Measurements from ENCODE around the gene SLCO4A1. TPM values are rescaled to one million over a fixed set of nuclear protein-coding genes. Genes with fewer than 3 reads are reported as not detected.

Gene SLCO4A1
- total and polyA plus RNA-seq, 2 donors (not counting 3 experiments of a cell fraction or from before 2014, with no cell fraction given): 1.4 to 4.1 TPM

DNA sequence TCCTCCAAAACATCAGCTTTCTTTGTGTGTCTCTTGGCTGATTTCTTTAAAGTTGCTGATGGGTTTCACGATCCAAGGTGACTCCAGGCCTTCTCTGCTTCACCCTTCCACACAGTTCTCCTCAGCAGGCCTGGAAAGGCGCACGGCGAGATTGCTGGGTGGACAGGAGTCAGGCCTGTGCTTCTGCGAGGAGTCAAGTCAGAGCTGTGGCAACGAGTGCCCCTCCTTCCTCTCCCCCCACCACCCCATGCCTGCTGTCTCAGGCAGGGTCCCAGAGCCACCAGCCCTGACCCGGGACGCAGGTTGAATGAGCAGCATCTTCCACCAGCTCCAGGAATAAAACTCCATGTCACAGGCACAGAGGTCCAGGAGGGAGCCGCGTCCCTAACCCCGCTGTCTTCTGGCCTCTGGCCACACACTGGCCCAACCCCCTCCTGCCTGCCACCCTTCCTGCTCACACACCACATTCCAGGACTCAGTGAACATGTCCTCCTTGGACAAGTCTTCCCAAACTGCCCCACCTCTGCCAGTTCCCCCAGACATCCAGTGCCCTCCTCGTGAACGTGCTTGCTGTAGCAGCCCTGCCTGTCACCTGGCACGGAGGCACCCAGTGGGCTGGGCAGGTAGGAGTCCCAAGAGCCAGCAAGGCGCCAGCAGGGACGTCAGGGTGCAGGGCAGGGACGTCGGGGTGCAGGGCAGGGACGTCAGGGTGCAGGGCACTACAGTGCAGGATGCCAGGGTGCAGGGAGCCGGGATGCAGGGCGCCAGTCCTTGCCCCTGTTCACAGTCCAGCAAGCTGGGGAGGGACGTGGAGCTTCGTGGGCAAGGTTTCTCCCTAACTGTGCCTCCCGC, 59.1 kb downstream of the SLCO4A1 start:
- Histone ChIP-seq H3K27me3 (ENCODE audit: control insufficient read depth in 2 of 2, insufficient read depth in 2 of 2, low read length in 2 of 2) (no peaks in the 10 kb centered on the region), H3K4me3 (replicated peaks in 1 of 3; ENCODE audit: insufficient read depth in 1 of 3, low read depth in 1 of 3, low read length in 3 of 3) (no peak overlapping the region), H3K9ac (replicated peaks; ENCODE audit: extremely low read depth, insufficient read depth, low read length) (no peak overlapping the region), H3K9me1 (replicated peaks; ENCODE audit: control insufficient read depth, extremely low read depth, insufficient read depth, low read length) (no peaks in the 10 kb centered on the region), H4K20me1 (replicated peaks; ENCODE audit: control insufficient read depth, extremely low read depth, insufficient read depth, low read length) (no peaks in the 10 kb centered on the region), H2AFZ (ENCODE audit: low read depth, low read length) (no peak overlapping the region), H3K4me2 (ENCODE audit: insufficient read depth, low read length) (no peak overlapping the region), H3K4me1 (ENCODE audit: control insufficient read depth, extremely low read depth, insufficient read depth, low read length) (peaks cover 26% of the 10 kb centered on the region), H3K36me3 (ENCODE audit: control insufficient read depth in 2 of 2, extremely low read depth in 1 of 2, insufficient read depth in 2 of 2, low read length in 2 of 2) (no peaks in the 10 kb centered on the region), H3K9me3 (replicated peaks; ENCODE audit: control insufficient read depth, insufficient read depth, low read length) (no peaks in the 10 kb centered on the region), H3K27ac (ENCODE audit: insufficient read depth, low read depth, low read length) (no peak overlapping the region), H3K79me2 (ENCODE audit: control insufficient read depth, insufficient read depth, low read length) (no peaks in the 10 kb centered on the region)
- ChIA-PET CTCF (interaction anchor here (1.0 to 3.3 kb wide), 3 partner anchors 13 to 89 kb away, joined by 3 to 98 read pairs (median 3); no protein-coding TSS in a partner anchor), POLR2A (no interaction called here)
- no peak for DNase-seq (ENCODE audit: low read depth, low spot score)
- BruUV-seq (replicated peaks): no TSS peak
- TF ChIP-seq FOS (IDR thresholded peaks at IDR 0.05; ENCODE audit: borderline replicate concordance, insufficient read depth, low read length) (no peak), JUN (IDR thresholded peaks at IDR 0.05; ENCODE audit: borderline replicate concordance, insufficient read depth, insufficient read length, low read depth) (no peak), POLR2AphosphoS5 (IDR thresholded peaks at IDR 0.05; ENCODE audit: insufficient read depth, low read depth, low read length) (no peak), MYC (IDR thresholded peaks at IDR 0.05; ENCODE audit: low read depth, low read length) (no peak), GATA2 (IDR thresholded peaks at IDR 0.05; ENCODE audit: insufficient read depth, insufficient read length, low read depth, low read length) (no peak), POLR2A (IDR thresholded peaks at IDR 0.05; ENCODE audit: low read depth, low read length) (no peak), EZH2 (IDR thresholded peaks at IDR 0.05; ENCODE audit: borderline replicate concordance, low read depth, low read length, severe bottlenecking) (no peak)
- TF ChIP-seq, protein P1, sequence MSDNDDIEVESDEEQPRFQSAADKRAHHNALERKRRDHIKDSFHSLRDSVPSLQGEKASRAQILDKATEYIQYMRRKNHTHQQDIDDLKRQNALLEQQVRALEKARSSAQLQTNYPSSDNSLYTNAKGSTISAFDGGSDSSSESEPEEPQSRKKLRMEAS (IDR thresholded peaks at IDR 0.05; ENCODE audit: insufficient read depth, insufficient read length): no peak
- TF ChIP-seq, protein P2, sequence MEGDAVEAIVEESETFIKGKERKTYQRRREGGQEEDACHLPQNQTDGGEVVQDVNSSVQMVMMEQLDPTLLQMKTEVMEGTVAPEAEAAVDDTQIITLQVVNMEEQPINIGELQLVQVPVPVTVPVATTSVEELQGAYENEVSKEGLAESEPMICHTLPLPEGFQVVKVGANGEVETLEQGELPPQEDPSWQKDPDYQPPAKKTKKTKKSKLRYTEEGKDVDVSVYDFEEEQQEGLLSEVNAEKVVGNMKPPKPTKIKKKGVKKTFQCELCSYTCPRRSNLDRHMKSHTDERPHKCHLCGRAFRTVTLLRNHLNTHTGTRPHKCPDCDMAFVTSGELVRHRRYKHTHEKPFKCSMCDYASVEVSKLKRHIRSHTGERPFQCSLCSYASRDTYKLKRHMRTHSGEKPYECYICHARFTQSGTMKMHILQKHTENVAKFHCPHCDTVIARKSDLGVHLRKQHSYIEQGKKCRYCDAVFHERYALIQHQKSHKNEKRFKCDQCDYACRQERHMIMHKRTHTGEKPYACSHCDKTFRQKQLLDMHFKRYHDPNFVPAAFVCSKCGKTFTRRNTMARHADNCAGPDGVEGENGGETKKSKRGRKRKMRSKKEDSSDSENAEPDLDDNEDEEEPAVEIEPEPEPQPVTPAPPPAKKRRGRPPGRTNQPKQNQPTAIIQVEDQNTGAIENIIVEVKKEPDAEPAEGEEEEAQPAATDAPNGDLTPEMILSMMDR (IDR thresholded peaks at IDR 0.05; ENCODE audit: extremely low read depth in 1 of 2, insufficient read depth in 1 of 2, low read depth in 1 of 2, low read length in 2 of 2): no peak
- dilution Hi-C loops (cut with MboI; ENCODE audit: extremely low pct_ligation_motif_present, low sequenced_read_pairs) (no loop called here), intact Hi-C loops (cut with micrococcal nuclease) (loop anchor here (2.0 kb wide), 1 partner anchor 13 kb away; no protein-coding TSS in a partner anchor)
- no peak for FAIRE-seq
